GM10847 (cell line): Measurements from ENCODE around the gene RBM22.

ENCODE experiments used
- POLR2A ChIP-seq: IDR thresholded peaks from 2 replicates; pipeline ENCODE4 v1.6.1; 2011; ENCODE audit not compliant: insufficient read length; ENCODE audit errors: extremely low read depth

RBM22 gene

DNA sequence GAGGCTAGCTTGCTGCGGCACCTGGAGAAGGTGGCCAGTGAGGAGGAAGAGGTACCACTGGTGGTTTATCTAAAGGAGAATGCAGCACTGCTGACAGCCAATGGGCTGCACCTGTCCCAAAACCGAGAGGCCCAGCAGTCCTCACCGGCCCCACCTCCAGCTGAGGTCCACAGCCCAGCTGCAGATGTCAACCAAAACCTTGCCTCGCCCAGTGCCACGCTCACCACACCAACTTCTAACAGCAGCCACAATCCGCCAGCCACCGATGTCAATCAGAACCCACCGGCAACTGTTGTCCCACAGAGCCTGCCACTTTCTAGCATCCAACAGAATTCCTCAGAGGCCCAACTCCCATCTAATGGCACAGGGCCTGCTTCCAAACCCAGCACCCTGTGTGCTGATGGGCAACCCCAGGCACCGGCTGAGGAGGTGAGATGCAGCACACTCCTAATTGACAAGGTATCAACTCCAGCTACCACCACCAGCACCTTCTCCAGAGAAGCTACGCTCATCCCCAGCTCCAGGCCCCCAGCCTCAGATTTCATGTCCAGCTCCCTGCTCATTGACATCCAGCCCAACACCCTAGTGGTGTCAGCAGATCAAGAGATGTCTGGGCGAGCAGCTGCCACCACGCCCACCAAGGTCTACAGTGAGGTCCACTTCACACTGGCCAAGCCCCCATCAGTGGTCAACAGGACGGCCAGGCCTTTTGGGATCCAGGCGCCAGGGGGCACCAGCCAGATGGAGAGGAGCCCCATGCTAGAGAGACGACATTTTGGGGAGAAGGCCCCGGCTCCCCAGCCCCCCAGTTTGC is 52.4 kb downstream of the RBM22 start:
- TF ChIP-seq POLR2A = no peak

DNA sequence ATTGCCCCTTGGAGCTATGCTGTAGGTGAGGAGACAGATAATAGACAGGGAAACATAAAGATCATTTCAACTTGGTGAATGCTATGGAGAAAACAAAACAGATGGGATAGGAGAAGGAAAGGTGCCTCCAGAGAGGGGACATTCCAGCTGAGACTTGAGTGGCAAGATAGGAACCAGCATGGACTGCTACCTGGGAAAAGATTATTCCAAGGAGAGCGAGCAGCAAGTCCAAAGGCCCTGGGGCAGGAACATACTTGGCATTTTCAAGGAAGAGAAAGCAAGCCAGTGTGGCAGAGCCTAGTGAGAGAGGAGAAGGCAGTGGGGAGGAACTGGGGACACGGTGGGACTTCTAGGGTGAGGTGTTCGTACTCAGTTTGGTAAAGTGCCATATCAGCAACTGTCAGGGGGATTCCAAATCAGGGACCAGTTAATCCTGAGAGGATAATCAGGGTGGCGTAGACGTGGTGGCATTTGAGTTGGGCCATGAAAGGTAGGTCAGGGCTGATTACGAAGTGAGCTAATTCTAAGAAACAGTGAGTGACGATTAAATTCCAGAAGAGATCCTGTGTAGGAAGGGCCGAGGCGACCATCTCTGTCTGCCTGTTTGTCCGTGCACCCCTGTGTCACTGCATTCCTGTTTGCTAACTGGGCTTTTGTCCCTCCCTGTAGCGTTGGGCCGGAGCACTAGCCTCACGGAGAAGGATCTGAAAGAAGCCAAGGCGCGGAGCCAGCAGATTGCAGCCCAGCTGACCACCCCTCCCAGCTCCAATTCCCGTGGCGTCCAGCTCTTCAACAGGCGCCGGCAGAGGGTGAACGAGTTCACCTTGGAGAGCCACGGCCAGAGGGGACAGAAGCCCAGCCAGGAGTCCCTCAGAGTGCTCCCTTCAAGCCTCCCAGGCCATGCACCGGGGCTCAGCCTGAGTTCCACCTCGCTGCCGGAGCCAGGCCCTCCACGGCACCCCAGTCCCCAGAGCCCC is 53.3 kb downstream of the RBM22 start:
- TF ChIP-seq POLR2A = no peak

DNA sequence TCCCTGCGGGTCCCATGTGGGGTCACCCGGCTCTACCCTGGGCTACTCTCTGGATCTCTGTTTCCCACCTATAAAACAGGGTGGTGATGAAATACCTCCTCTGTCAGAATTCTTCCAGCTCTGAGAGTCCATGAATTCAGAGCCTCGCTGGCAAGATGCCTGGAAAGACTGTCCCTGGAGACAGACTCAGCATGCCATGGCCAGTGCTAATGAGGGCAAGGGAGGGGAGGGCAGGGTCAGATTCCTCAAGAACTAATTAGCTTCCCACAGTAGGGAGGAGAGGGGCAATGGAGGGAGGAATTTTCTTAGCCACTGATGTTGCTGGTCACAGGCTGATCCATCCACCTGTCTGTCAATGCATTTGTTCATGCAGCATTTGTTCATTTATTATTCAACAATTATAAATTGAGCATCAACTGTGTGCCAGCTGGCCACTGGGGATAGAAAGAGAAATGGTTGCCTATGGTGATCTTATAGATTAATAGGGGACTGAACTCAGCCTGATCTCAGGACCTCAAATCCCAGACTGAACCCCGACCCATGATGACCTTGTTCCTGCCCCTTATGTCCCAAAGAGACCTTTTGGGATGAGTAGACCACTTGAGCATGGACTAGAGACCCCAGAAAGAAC is 55.7 kb downstream of the RBM22 start:
- TF ChIP-seq POLR2A = no peak

DNA sequence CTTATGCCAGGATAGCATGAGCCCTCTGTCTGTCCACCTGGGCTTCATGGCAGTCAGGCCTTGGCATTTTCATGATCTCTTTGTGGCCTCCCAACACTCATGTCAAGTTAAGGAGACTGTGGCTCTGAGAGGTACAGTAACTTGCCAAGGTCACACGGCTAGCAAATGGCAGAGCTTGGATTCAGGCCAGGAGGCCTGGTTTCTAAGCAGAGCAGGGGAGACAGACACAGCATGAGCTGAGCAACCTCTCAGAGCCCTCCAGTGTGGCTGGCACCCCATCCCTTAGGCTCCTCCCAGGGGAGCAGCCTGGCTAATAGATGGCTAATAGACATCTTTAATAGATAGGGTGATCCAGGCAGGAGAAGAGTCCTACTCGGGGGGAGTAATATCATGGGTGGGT is 56.3 kb downstream of the RBM22 start:
- no peak for TF ChIP-seq POLR2A

DNA sequence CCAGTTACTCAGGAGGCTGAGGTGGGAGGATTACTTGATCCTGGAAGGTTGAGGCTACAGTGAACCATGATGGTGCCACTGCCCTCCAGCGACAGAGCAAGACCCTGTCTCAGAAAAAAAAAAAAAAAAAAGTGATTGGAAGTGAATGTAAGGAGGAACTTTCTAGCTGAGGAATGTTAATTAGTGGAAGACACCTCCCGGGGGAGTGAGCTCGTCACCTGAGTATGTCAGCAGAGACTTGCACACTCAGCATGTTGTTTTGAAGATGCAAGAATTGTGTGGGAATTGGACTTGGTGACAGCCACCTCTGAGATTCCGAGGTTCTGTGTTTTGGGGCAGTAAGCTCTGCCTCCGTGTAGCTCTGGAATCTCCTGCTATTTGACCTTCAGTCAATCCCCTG is 56.8 kb downstream of the RBM22 start:
- TF ChIP-seq POLR2A = no peak

DNA sequence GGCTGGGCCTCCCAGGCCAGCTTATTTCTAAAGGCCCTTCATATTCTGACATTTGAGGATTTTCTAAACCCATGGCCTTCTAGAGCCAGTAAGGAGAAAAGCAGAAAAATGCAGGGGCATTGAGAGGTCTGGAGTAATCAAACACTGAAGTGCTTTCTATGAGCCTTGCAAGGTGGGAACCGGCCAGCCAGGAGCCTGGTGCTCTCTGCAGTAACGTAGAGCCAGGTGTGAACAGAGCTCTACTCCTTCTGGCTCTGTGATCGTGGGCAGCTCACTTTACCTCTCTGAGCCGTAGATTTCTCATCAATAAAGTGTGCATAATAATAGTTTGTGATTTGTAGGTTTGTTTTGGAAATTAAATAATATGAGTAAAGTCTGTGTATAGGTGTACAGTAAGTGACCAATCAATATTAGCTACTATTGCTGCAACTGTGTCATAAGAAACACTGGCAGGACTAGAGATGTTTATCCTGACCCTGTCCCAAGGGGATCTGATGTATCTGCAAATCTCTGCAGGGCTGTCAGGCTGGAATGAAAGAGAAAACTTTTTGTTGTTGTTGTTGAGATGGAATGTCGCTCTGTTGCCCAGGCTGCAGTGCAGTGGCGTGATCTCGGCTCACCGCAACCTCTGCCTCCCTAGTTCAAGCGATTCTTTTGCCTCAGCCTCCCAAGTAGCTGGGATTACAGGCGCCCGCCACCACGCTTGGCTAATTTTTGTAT is 57.7 kb downstream of the RBM22 start:
- TF ChIP-seq POLR2A = no peak

DNA sequence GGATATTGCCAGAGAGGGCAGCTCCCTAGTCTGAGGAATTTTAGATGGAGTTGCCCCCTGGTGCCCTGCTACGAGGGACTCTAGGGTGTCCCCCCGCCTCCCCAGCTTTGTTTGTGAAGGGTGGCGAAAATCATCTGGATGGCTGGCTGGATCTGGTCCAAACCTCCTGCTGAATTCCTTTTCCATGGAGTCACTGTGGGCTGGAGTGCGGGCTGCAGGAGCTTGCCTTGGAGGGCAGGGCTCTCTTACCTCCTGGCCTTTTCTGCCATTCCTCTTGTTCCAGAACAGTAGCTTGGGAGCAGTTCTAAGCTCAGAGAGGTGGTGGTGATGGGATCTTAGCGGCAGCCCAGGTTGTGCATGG is 58.3 kb downstream of the RBM22 start:
- TF ChIP-seq POLR2A = no peak

DNA sequence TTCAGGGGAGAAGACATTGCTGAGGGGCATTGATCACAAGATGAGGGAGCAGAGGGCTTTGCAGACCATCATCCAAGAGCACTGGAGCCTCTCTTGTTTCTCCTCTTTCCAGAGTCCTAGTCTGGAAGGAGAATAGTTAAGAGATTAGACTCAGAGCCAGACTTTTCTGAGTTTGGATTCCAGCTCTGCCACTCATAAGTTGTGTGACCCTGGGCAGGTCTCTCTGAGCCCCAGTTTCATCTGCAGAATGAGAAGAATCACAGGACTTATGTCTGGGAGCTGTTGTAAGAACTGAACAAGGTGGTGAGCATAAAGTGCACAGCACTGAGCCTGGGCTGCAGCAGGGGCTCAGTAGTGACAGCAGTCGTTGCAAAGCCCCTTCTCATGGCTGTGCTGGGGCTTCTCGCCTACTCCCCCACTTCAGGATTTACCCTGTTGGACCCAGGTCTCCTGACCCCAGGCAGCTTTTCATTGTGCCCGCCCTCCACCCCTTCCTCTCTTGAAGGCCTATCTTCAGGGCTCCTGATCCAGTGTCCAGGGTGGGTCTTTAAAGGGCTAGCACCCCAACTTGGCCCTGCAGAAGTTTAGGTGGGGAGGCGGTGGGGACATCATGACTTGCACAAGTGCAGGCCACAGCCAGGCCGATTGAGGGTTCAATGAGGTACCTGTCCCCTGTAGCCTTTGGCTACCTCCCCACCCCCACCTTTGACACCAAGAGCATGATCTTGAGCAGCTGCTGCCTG is 58.9 kb downstream of the RBM22 start:
- no peak for TF ChIP-seq POLR2A

DNA sequence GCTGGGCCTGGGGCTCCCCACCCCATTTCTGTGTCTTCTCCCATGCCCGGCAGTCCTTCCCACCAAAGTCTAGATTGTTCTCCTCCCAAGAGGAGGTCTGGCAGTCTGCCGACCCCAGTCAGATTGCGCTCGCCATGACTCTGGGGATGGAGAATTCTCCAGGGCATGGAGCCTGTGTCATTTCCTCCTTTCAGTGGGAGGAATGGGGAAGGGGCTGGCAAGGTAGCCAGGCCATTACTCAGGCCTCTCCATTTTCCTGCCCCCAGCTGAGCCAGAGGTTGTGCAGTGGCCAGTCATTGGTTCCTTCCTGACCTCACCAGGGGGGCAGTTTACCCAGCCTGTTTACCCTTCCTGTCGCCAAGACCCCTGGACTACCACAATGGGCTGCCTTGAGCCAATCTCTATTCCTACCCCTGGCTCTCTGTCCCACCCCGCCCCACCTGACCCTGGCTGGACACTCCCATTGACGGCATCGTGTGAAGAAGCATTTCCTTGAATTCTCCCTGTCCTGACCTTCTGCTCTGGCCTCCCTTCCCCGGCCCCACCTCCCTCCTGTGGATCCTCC is 59.8 kb downstream of the RBM22 start:
- no peak for TF ChIP-seq POLR2A
